GM06990 (cell line): ENCODE results near the gene CSAD.

Experiments
- DNase-seq: peaks from one replicate; pipeline ENCODE4 v3.0.0-alpha.2; 2011; ENCODE audit not compliant: insufficient read length; ENCODE audit errors: extremely low read depth
- H3K27me3 ChIP-seq: replicated peaks from 2 replicates; pipeline ENCODE4 v1.6.0; 2011; ENCODE audit warnings: low read length; ENCODE audit not compliant: control insufficient read depth, insufficient read depth
- H3K36me3 ChIP-seq: 2 replicates; pipeline ENCODE4 v1.5.1; 2011; ENCODE audit warnings: low read length; ENCODE audit not compliant: control insufficient read depth, insufficient read depth
- H3K4me3 ChIP-seq: replicated peaks from 2 replicates; pipeline ENCODE4 v1.5.1; 2011; ENCODE audit warnings: low read depth, mild to moderate bottlenecking, control low read depth, low read length
- CTCF ChIP-seq: IDR thresholded peaks from 2 replicates; pipeline ENCODE4 v1.5.1; 2011; ENCODE audit warnings: low read length, control low read depth, mild to moderate bottlenecking, inconsistent platforms; ENCODE audit not compliant: insufficient read depth, poor library complexity, severe bottlenecking

CSAD gene

DNA sequence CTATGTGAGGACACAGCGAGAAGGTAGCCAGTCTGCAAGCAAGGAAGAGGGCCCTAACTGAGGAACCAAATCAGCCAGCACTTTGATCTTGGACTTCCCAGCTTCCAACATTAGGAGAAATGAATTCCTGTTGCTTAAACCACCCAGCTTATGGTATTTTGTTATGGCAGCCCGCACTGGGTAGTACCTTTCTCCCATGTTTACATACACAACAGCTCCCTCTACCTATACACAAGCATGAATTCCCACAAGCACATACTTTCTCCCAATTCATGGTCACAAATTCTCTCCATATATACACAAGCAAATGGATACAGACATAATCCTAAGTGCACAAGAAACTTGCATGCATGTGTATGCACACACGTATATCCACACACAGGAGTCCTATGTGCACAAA, 19.0 kb upstream of the CSAD start:
- no peak for TF ChIP-seq CTCF
- Histone ChIP-seq H3K27me3 (no peaks in the 10 kb centered on the region), H3K4me3 (no peak overlapping the region), H3K36me3 (peaks cover 33% of the 10 kb centered on the region)
- no peak for DNase-seq

DNA sequence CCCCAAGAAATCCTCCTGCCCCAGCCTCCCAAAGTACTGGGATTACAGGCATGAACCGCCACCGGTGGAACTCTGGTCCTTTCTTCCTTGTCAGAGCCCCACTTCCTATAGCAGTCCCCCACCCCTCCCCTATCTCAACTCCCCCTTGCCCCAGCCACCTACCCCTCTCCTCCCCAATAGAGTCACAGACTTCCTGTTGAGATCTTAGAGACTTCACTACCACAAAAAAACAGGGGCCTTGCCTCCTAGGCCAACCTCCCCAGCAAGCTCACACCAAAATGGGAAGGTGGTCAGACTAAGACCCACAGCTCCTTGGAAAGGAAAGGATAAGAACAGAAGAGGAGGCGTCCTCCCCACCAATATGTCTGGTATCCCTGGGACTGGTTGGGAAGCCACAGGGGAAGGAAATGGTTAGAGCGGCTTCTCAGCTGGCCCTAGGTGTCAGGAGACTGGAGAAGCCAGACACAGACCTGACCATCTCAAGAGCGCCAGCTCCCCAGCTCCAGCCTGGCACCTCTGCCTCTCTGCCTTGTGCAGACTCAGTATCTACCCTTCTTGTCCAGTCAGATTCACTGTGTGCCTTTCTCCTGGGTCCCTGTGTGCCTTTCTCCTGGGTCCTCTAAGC, 17.9 kb upstream of the CSAD start:
- H3K4me3 ChIP-seq, result no peak overlapping the region
- no peak for TF ChIP-seq CTCF
- DNase-seq, result no peak
- H3K36me3 ChIP-seq, result peaks cover 43% of the 10 kb centered on the region
- H3K27me3 ChIP-seq, result no peaks in the 10 kb centered on the region

GRCh38 chr12:53197011-53197640, 16.4 kb upstream of the CSAD start:
- DNase-seq, result no peak
- TF ChIP-seq CTCF, result no peak
- no peaks in the 10 kb centered on the region for H3K27me3 ChIP-seq
- H3K4me3 ChIP-seq, result no peak overlapping the region
- peaks cover 54% of the 10 kb centered on the region for H3K36me3 ChIP-seq

DNA sequence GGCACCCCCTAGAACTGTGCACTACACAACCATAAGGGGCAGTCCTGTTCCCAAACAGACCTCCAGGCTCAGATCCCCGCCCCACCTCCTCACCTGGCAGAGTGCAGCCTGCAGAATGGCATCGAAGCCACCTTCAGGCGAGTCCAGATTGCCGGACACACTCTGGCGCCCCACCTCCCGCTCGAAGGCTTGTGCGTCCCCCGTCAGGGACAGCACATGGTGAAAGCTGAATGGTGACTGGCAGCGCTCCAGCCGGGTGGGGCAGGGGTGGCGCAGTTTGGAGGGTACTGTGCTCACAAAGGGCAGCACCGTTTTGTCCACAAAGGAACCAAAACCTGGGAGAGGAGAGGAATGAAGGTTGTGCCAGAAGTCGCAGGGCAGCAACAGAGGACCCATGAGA, 15.8 kb upstream of the CSAD start:
- no peak for TF ChIP-seq CTCF
- peaks cover 61% of the 10 kb centered on the region for H3K36me3 ChIP-seq
- DNase-seq, result no peak
- no peak overlapping the region for H3K4me3 ChIP-seq
- no peaks in the 10 kb centered on the region for H3K27me3 ChIP-seq

DNA sequence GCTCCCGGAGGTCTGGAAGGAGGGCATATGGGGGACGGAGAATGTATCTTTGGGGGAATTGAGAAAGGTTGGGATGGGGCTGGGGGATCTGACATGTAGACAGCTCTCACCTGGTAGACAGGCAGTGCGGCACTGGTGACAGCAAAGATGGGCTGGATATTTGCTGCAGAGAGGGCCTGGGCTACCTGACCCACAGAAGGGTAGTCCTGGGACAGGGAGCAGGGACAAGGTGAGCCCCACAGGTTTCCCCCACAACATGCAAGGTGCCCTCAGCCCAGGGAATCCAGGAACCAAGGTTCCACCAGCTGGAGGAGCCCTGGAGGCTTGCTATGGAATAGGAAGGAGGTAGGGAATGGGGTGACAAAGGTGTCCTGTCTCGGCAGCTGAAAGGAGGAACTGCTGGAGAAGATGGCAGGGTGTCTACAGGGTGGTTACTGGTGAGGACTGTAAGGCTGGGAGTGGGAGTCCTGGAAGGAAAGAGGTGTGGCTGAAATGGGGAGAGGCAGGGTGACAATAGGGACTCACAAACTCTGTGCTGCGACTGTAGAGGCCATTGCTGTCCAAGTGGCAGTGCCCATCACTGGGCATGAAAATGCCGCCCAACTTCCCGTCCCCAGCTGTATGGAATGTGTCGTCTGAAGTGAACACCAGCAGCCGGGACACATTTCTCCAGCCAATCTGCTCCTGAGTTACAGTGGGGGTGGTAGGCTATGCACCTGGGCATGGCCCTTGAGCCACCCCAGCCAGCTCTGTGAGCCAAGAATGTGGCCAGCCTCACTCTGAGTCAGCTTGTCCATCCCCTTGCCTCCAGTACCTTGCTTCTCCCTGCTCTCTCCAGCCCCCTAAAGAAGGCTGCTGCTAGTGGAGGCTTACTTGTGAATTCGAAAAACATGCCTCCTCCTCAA, 15.0 kb upstream of the CSAD start:
- H3K36me3 ChIP-seq, result peaks cover 67% of the 10 kb centered on the region
- no peak for TF ChIP-seq CTCF
- no peak for DNase-seq
- no peak overlapping the region for H3K4me3 ChIP-seq
- H3K27me3 ChIP-seq, result no peaks in the 10 kb centered on the region
